Gastrocnemius medialis (tissue), 4 donors: ENCODE results near the gene DLEC1.

Experiments used
- POLR2A ChIP-seq, 2 donors: fragments of 450-650 bp; IDR thresholded peaks; one replicate each; pipeline ENCODE4 v1.6.1; 2017; ENCODE audit warnings: antibody characterized with exemption in 2 of 2, mild to moderate bottlenecking in 2 of 2, moderate library complexity in 2 of 2
- TF ChIP-seq, protein P1 (sequence below), 5 experiments: fragments of 450-650 bp in 3 of 5; fragments of 200-600 bp in 2 of 5; sonication (generic) in 2 of 5; IDR thresholded peaks in 4 of 5; conservative IDR thresholded peaks in 1 of 5; 1 replicate in 4 of 5; 2 replicates in 1 of 5; pipeline ENCODE4 v1.5.1; 2016 to 2019; ENCODE audit warnings: antibody characterized with exemption in 5 of 5, mild to moderate bottlenecking in 3 of 5, moderate library complexity in 3 of 5

DNA sequence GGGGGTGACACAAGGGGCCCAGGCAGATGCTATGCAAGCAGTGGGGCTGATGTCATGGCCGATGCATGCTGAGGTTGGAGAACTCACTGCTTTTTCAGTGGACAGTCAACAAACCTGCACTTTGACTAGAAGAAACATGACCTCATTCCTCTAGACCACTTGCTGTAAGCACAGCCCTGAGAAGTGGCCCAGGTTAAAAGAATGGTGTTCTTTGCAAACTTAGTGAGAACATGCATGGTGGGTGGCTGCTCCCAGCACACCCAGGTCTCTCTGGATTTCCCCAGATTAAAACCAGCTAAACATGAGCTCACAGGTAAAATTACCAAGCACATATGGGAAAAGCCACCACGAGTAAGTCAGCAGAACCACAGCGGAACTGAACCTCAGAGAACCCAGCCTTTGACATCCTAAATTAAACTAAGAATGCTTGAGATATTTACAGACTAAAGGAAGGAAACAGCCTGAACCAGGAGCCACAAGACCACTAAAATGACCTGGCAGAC, 15.5 kb downstream of the DLEC1 start:
- TF ChIP-seq, protein P1, sequence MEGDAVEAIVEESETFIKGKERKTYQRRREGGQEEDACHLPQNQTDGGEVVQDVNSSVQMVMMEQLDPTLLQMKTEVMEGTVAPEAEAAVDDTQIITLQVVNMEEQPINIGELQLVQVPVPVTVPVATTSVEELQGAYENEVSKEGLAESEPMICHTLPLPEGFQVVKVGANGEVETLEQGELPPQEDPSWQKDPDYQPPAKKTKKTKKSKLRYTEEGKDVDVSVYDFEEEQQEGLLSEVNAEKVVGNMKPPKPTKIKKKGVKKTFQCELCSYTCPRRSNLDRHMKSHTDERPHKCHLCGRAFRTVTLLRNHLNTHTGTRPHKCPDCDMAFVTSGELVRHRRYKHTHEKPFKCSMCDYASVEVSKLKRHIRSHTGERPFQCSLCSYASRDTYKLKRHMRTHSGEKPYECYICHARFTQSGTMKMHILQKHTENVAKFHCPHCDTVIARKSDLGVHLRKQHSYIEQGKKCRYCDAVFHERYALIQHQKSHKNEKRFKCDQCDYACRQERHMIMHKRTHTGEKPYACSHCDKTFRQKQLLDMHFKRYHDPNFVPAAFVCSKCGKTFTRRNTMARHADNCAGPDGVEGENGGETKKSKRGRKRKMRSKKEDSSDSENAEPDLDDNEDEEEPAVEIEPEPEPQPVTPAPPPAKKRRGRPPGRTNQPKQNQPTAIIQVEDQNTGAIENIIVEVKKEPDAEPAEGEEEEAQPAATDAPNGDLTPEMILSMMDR (IDR thresholded peaks at IDR 0.05 in 4 of 5, conservative IDR thresholded peaks at IDR 0.05 in 1 of 5) = no peak
- TF ChIP-seq POLR2A (IDR thresholded peaks at IDR 0.05) = no peak
